ENCODE measurements around the gene SYNDIG1.
"Not testable (repeated sequence)": the region's sequence is repeated elsewhere in the genome, so short reads cannot be mapped to it uniquely, and the experiment has no call there.

The SYNDIG1 gene

DNA sequence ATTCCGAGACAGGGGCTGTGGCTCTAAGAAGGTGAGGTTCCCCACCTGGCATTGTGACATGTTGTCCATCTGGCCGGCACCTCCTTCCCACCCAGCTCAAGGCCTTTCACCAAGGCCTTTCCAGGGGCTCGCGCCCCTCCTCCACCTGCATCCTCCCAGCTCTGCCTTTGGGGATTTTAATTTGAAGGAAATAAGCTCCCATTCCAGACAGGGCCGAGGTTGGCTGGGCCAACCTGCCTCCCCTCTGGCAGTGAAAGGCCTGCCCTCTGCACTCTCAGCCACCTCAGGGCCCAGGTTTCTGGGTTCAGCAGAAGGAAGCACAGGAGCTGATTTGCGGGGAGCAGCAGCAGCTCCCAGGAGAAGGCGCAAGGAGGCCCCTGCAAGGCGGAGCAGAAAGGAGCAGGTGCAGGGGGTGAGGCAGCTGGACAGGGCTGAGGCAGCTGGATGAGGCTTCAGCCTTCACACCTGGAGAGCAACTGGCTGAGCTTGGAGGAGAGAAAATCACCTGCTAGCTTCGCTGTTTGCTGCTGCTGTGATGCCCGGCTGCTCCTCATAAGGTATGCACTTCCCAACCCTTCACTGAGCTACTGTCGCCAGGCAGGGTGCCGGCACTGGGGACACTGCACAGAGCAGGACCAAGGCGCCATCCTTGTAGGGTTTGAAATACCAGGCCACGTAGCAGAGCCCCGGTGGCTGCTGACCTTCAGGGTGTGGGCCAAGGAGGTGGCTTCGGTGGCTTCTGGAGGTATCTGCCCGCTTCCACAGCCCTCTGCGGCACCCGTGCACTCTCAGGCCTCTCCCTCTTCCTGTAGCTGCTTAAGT lies 147.0 kb downstream of the SYNDIG1 start:
- no peak for DNase-seq

DNA sequence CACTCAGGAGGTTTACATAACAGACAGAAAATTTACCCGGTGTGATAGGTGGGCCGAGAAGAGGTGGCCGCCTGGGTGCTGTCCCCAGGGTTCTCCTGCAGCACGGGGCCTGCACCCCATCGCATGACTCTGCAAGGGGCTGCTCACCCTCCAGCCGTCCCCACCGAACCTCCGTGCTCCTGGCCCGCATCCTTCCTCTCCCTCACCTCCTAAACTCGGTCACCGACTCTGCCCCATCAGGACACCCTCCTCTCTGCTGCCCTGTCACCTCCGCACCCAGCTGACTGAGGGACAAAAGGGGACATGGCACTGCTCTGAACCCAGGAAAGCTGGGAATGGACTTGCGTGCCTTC lies 147.6 kb downstream of the SYNDIG1 start:
- DNase-seq, result no peak

DNA sequence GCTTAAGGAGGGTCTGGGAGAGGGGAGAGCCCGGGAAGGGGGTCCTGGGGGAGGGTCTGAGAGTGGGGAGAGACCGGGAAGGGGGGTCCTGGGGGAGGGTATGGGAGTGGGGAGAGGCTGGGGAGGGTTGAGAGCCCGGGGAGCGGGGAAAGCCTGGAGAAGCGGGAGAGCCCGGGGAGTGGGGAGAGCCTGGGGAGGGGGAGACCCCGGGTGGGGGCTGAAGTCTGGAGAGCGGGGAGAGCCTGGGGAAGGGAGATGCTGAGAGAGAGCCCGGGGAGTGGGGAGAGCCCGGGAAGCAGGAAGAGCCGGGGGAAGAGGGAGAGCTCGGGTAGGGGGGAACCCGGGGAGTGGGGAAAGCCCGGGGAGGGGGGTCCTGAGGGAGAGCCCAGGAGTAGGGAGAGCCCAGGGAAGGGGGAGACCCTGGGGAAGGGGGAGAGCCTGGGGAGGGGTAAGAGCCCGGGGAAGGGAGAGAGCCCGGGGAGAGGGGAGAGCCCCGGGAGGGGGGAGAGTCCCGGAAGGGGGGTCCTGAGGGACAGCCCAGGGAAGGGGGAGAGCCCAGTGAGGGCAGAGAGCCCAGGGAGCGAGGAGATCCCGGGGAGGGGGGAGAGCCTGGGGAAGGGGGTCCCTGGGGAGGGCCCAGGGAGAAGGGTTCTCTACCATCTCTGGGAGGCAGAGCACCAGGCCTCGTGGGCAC lies 148.5 kb downstream of the SYNDIG1 start:
- DNase-seq, result no peak

DNA sequence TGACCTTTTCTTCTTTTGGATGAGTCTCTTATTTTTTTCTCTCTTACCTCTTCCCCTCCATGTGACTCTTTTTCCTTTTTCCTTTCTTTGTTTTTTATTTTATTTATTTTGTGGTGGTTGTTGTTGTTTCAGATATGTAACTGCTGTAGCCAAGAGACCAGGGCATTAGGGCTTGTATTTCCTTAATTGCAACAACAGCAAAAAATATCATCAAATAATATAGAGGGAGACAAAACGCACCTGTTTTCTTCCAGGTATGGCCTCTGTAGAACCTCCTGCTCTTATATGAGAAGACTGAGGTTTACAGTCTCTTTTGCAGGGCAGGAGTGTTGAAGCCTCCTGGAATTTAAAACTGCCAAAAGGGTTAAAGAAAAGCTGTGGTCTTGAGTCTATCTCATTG lies 149.3 kb downstream of the SYNDIG1 start:
- DNase-seq, result no peak

DNA sequence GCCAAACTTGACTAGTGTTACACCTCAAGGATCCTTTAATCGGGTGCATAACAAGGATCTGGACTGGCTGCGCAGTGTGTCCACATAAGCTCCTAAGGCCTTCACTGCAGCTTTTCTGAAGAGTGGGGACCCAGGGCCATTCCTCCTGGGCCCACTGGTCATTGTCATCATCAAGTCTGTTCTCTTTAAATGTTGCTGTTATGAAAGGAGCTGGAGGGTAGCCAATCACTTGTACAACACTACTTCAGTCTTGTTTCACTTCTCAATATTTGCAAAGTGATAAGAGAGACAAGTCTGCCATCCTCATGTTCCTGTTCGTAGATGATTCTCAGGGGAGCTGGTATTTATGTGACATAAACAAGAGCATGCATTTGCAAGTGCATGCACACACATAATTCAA lies 149.8 kb downstream of the SYNDIG1 start:
- DNase-seq, result no peak

DNA sequence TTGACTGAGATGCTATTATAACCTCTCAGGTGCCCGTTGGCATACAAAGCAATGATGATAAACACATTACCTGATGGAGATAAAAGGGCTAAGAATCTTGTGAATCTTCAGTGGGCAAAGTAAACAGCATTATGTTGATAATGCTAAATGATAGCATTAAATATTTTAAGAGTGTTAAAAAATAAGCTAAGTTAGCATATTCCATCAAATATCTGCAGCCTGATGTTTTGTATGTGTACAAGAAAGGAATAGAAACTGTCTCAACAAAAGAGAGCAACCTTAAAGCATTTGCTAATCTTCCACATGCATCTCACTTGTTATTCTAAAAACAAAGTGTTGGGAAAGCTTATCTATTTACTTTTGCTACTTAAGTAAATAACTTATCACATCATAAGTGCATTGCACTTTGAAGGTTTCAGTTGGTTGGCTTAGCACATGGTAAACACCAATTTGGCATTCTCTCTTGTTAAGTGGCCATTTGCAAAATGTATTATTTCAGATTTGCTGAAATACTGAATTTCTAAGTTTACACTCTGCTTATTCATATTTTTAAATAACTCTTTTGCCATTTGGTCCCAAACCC lies 151.6 kb downstream of the SYNDIG1 start:
- no peak for DNase-seq

DNA sequence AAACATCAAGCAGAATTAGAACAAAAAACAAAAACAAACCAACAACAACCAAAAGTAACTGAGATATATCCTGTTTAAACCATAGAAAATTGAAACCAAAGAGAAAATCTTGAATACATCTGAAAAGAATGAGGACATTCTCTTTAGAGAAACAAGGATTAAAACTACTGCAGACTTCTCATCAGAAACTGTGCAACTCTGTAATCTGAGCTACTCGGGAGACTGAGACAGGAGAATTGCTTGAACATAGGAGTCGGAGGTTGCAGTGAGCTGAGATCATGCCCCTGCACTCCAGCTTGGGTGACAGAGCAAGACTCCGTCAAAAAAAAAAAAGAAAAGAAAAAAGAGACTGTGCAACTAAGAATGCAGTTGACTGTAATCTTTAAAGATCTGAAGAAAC lies 153.4 kb downstream of the SYNDIG1 start:
- DNase-seq, result no peak

DNA sequence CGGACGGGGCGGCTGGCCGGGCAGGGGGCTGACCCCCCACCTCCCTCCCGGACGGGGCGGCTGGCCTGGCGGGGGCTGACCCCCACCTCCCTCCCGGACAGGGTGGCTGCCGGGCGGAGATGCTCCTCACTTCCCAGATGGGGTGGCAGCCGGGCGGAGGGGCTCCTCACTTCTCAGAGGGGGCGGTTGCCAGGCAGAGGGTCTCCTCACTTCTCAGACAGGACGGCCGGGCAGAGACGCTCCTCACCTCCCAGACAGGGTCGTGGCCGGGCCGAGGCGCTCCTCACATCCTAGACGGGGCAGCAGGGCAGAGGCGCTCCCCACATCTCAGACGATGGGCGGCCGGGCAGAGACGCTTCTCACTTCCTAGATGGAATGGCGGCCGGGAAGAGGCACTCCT lies 156.7 kb downstream of the SYNDIG1 start:
- DNase-seq, result not testable (repeated sequence)

DNA sequence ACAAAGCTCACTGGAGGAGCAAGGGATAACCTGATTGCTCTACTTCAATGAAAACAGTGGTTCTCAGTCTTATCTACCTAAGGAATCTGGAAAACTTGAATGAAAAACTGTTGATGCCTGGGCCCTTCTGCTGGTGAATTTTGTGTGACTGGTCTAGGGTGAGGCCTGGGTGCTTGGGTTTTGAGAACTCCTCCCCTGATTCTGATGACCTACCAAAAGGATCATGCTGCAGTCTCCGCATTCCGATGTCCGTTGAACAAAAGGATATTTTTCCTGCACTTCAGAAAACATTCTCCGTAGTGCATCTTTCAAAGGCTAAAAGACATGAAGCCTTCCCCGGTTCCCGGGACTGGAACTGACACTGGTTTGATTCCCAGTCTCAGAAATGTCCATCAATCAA lies 157.9 kb downstream of the SYNDIG1 start:
- no peak for DNase-seq

DNA sequence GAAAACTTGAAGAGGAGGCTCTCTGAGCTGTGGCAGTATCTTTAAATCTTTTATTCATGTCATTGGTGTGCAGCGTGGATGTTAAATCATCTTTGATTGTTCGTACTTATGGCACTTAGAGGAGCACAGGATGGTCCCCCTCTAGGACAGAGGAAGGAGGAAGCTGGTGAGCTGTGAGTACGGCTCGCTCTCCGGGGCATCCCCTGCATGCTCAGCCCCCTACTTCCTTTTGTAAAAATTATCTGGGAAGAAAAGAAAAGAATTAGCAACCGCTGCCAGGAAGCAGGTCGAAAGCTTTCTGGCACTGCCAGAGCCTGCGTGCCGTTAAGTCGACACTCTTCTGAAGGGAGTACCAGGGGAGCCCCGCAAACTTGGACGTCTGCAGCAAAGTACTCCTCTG lies 158.5 kb downstream of the SYNDIG1 start:
- DNase-seq, result no peak

DNA sequence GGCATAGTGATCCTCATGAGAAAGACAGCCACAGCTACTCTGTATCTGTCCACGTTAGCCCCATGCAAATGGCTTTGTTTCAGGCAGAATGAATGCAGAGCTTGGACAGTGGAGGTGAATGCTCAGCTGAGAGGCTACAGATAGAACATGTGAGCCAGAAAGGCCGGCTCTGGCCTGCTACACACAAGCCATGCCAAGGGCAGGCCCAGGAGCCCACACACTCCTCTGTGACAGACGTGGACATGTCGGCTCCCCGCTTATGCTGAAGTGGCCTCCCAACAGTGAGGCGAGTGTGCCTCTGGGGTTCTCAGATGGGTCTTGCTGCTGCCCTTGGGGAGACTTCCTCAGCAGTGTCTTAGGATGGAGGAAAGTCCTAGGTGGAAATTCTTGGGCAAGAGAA lies 159.6 kb downstream of the SYNDIG1 start:
- DNase-seq, result no peak

DNA sequence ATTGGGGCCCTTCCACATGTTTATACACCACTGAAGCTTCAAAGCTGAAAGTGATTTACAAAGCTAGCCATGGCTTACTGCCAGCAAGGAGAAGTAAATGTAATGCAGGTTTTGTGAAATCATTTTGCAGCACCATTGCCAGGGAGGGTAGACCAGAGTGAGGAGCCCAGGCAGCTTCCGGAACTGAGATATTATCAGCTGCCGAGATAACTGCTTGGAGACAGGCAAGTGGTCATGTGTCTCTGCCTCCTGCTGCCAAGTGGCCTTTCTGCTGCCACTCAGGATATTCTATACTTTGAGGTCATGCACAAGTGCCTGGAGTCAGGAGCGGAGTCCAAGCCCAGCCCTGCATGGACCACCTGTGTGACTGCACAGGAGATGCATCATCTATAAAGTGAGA lies 160.2 kb downstream of the SYNDIG1 start:
- no peak for DNase-seq

DNA sequence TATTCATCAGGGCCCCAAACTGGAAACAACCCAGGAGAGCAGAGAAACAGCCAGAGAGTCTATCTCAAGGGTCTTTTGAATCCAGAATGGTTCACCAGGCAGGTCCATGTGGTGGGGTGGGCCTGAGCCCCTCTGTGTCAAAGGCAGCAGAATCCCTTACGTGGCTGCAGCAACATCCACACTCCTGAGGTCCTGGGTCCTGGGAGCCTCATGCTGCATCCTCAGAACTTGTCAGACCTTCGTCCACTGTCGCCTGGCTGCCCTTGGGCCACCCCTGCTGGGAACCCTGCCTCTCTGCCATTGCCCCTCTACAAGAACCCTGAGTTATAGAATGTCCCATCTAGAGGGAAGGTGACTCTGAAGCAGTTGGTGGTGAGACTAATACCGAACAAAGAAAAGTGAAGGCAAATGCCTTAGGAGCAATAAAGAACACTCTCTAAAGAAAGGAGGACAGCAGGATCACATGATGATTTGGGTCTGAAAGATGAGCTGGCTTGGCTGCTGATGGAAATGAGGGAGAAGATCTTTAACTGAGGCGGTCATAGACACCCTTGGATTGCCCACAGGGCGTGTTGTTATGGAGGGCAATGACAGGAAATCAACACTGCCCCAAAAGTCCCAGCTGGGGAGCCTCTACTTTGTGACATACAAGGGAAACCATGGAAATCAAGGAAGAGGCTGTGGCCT lies 161.2 kb downstream of the SYNDIG1 start:
- no peak for DNase-seq

DNA sequence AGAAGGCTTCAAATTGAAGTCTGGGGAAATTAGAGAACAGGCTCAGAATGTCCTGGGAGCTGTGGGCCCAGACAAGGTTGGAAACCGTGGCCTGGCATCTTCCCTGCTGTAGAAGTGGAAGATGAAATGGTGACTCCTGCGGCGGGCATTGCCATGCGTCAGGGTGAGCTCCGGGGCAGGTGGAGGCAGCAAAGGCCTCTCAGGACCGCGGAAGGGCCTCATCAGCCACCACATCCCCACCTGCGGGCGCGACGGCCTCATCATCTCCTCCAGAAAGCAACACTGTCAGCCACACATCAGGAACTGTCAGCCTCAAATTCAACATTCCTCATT lies 161.7 kb downstream of the SYNDIG1 start:
- DNase-seq, result no peak

DNA sequence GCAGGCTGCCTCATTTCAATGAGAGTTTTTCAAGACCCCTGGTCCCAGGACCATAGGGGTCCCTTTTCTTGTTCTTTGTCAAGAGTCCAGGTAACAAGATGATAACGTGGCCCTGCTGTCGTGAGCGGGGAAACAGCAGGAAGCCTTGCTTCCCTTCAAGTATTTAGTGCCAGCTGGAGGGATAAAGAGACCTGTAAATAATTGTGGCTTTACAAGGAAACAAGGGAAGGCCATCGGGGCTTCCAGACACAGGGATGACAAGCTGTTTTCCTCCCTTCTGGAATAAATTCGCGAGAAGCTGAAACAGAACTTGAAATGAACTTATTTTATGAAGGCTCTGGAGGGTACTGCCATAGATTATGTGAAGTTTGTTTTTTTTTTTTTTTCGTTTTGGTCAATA lies 163.2 kb downstream of the SYNDIG1 start:
- DNase-seq, result no peak

DNA sequence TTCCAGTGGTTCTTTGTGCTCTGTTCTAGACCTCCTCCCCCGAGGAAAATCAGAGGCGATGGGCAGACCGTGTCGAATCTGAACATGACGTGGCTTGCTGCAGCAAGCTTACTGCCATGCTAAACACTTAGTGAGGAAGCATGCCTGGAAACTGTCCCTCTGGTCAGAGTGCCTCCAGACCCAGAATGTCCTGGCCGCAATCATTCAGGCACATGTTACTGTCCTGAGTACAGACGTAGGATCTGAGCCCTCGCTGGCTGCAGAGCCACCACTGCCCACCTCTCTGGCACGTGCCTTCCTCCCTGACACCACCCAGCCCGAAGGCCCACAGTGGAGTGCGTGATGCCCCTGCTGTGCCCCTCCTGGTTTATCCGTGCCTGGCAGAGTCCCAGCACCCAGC lies 163.6 kb downstream of the SYNDIG1 start:
- DNase-seq, result no peak

DNA sequence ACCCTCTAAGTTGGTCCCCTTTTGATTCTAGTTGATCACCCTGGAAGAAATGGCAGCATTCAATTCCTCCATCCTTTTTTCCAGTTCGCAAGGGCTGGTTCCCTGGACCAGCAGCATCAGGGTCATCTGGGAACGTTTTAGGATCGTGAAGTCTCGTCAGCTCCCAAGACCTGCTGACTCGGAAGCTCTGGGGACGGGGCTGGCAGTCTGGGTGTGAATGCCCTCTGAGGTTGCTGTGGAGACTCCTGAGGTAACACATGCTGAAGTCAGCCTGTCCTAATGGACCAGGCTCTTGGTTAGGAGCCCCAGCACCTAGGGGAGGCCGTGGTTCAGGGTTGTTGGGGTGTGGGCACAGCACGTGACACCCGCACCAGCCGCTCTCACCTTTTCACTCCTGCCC lies 164.1 kb downstream of the SYNDIG1 start:
- no peak for DNase-seq

DNA sequence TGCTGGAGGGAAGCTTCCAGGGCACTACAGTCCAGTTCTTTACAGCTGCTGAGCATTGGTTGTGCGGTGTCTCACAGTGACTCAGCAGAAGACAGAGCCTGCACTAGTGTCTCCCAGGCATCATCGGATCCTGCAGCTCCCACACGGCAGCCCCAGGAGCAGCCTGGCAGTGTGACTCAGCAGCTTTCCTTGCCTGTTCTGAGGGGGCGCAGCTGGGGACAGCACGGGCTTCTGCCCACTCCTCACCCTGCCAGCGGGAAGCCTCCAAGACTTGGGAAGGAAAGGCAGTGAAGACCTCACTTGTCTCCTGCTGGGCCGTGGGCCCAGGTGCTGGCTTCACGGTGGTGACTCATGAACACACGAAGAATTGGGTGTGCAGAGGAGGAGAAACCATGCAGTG lies 165.4 kb downstream of the SYNDIG1 start:
- no peak for DNase-seq

DNA sequence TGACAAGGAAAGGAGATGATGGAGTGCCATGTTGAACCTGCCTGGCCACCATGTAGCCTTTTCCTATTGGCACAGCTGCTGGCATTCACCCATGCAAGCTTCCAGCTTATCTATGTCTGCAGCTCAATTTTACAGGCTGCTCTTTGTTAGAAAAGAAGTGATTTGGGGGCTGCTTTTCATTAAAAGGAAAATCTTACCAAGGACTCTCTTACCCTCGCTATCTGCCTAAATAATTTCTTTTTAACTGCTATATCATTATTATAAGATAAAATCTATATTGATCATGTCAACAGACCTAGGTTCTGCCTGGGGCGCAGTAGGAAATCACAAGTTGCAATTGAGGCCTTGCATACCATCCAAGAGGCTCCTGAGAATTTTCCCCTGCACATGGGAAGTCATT lies 167.2 kb downstream of the SYNDIG1 start:
- DNase-seq, result no peak

DNA sequence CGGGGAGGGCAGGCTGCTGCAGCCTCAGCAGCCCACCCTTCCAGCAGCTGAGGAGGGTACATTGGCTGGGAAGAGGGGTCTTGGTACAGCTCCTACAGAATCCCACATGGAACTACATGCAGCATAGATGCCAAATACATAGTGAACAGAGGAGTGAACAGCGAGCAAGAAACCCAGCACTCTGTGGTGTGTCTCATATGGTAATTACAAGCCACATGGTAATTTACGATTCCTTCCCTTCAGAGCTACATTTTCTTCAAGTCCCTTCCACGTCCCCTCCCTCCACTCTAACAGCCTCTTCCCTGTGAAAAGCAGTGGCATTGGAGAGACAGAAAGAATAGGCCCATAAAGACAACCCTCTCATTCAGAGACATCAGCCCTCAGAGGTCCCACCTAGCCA lies 167.7 kb downstream of the SYNDIG1 start:
- DNase-seq, result no peak

DNA sequence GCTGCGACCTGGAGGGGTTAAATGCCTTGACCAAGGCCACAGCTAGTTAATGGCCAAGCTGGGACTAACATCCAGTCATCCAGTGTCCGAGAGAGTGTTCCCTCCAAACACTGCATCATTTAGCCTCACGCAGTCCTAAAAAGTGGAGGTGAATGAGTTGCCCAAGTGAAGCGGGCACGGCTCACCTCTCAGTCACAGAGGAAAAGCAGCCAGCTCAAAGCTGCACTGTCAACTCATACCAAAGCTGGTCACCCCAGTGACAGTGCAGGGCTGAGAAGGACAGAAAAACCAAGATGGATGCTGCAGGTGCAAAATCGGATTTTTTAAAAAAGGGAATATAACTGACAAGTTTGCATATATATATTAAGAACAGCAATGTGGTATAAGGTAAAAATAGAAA lies 168.5 kb downstream of the SYNDIG1 start:
- DNase-seq, result no peak

DNA sequence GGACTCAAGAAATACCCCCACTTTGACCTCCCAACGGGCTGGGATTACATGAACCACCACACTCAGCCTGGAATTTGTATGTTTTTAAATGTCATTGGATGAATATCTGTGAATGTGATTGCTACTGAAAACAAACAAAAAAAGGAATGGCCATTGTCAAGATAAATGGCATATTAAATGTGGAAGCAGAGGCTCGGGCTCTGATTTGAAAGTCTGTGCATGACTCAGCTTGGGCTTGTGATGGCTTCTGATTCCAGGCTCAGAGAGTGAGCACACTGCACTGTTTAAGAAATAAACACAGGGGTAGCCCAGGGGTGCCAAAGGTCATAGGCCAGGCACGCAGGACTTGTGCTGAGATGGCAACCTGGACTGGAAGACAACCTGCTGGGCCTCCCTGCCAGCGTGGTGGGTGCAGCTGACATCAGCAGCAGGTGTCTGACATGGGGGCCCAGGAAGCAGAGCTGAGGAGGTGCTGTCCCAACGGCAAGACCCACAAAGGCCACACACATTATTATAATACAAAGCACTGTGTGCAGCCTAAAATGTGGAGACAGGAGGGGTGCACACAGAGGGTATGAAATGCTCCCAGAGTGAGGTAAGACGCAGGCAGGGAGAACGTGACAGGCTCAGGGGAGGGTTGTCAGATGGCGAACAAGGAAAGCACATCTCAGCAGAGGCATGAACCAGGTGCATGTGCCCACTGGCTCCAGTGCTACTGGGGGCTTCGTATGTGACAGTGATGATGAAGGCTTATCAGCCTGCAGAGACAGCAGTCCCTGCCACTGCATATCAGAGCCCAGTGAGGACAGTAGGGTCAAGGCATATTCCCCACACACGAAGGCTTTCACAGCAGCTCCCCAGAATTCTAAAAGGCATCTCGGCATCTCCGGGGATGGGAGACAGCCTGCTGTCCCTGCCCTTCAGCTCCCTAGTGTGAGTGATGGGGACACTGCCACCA lies 169.4 kb downstream of the SYNDIG1 start:
- DNase-seq, result no peak

DNA sequence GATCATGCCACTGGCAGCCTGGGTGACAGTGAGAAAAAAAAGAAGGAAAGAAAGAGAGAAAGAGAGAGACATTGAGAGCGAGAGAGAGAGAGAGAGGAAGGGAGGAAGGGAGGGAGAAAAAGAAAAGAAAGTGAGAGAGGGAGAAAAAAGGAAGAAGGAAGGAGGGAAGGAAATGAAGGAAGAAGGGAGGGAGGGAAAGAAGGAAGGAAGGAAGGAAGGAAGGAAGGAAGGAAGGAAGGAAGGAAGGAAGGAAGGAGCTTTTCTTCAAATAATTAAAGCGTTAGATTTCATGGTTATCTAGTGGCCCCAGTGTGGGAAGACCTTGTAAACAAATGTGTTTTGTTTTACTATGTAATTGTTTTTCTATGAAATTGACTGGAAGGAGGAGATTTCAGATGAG lies 170.8 kb downstream of the SYNDIG1 start:
- DNase-seq, result no peak

Data from activated naive CD4-positive, alpha-beta T cell (primary cell).